HT-29 (cell line): ENCODE measurements around the gene TRIM41. TPM values are rescaled to one million over a fixed set of nuclear protein-coding genes. Genes with fewer than 3 reads are reported as not detected.
"Not testable (repeated sequence)": the region's sequence is repeated elsewhere in the genome, so short reads cannot be mapped to it uniquely, and the experiment has no call there.

ENCODE experiments used
- DNase-seq: peaks from one replicate; pipeline ENCODE4 v3.0.0-alpha.2; 2015; ENCODE audit warnings: low spot score
- small RNA-seq: library from RNA; depleted of rRNA; stranded (forward); fragments of <200 nt; gene quantifications from one replicate; pipeline ENCODE3, GENCODE V24; 2014
- total RNA-seq: library from RNA; depleted of rRNA; stranded (reverse); fragments of >200 nt; shearing (Covaris generic); gene quantifications from 2 replicates; pipeline ENCODE4 v1.2.3, GENCODE V29; 2014; rRNA removed

The TRIM41 gene
- total RNA-seq, 1 experiment from 2014 or later = 37.9 TPM

GRCh38 chr5:181283841-181284755 is 61.0 kb downstream of the TRIM41 start:
- not testable (repeated sequence) for DNase-seq

Small RNAs within 50 kb of the gene (small RNA-seq; reads per million reads assigned to genes)
- gene MIR4638 (not detected), gene SNORD95 (not detected), gene SNORD96A (not detected)

Other genes starting within 250 kb of the TRIM41 start
- not detected in 2 replicates for gene BTNL3, start 234.4 kb upstream of the TRIM41 start, total RNA-seq
- gene BTNL9, start 183.0 kb upstream of the TRIM41 start, total RNA-seq = 32.4 and 36.7 TPM in 2 replicates
- not detected in 2 replicates for gene OR2V1, start 92.1 kb upstream of the TRIM41 start, total RNA-seq
- not detected in 2 replicates for gene OR2V2, start 75.7 kb upstream of the TRIM41 start, total RNA-seq
- 2.9 and 5.5 TPM in 2 replicates for gene TRIM7, start 18.1 kb upstream of the TRIM41 start, total RNA-seq
- 4,450 and 4,738 TPM in 2 replicates for gene RACK1, start 20.6 kb downstream of the TRIM41 start, total RNA-seq
- gene TRIM52, start 37.9 kb downstream of the TRIM41 start, total RNA-seq = 4.0 and 4.8 TPM in 2 replicates
- gene OR4F3, start 144.0 kb downstream of the TRIM41 start, total RNA-seq = not detected in 2 replicates